B cell (primary cell): ENCODE data around the gene COQ8A. TPM values are rescaled to one million over a fixed set of nuclear protein-coding genes. Genes with fewer than 3 reads are reported as not detected.

ENCODE experiments used
- ATAC-seq: fragments of 200-7000 bp; cut with Tn5 transposase; one replicate; pipeline ENCODE4 v1.10.0; 2021; ENCODE audit warnings: low read depth, mild to moderate bottlenecking, moderate number of reproducible peaks, moderate library complexity
- CTCF ChIA-PET: fragments of 350-600 bp; sonication (Branson Sonifier 250); formaldehyde crosslinking; loops from one replicate; lab custom pipeline; 2021; ENCODE audit warnings: antibody characterized with exemption, inconsistent platforms; lab: Charles Lee
- POLR2A ChIA-PET: fragments of 350-600 bp; sonication (Branson Sonifier 250); formaldehyde crosslinking; loops from one replicate; lab custom pipeline; 2021; ENCODE audit warnings: antibody characterized with exemption; lab: Charles Lee
- DNase-seq: peaks from one replicate; pipeline ENCODE4 v3.0.0; 2013
- H2AFZ ChIP-seq: 2 replicates; pipeline ENCODE4 v1.6.1; 2012; ENCODE audit warnings: mild to moderate bottlenecking, low read depth, low read length; ENCODE audit not compliant: insufficient read depth, poor library complexity, severe bottlenecking
- H3K27ac ChIP-seq, 2 donors: 1 replicate in 1 of 2; 2 replicates in 1 of 2; pipeline ENCODE4 v1.5.1; 2012 to 2013; ENCODE audit warnings: low read length in 2 of 2, mild to moderate bottlenecking in 2 of 2, moderate library complexity in 1 of 2
- H3K27me3 ChIP-seq, 4 experiments: fragments of 200-600 bp in 1 of 4; sonication (generic) in 1 of 4; replicated peaks in 1 of 4; 1 replicate in 2 of 4; 2 replicates in 2 of 4; pipeline versions ENCODE4 v1.6.1 to v1.7.0; 2013 to 2016; ENCODE audit warnings: low read length in 3 of 4, mild to moderate bottlenecking in 2 of 4, mixed read lengths in 1 of 4, moderate library complexity in 1 of 4; ENCODE audit not compliant: insufficient read depth in 4 of 4, control insufficient read depth in 3 of 4; ENCODE audit errors: control extremely low read depth in 1 of 4
- H3K36me3 ChIP-seq, 2 experiments: replicated peaks in 1 of 2; 1 replicate in 1 of 2; 2 replicates in 1 of 2; pipeline versions ENCODE4 v1.6.1 to v1.7.1; 2013; ENCODE audit warnings: low read length in 1 of 2; ENCODE audit not compliant: insufficient read depth in 2 of 2, control insufficient read depth in 1 of 2; ENCODE audit errors: control extremely low read depth in 1 of 2, extremely low read depth in 1 of 2
- H3K4me1 ChIP-seq, 2 donors: fragments of 200-600 bp in 1 of 2; sonication (generic) in 1 of 2; 1 replicate in 1 of 2; 2 replicates in 1 of 2; pipeline versions ENCODE4 v1.5.1 to v1.6.1; 2013 to 2017; ENCODE audit warnings: low read length in 2 of 2; ENCODE audit not compliant: control insufficient read depth in 2 of 2, insufficient read depth in 2 of 2
- H3K4me2 ChIP-seq: replicated peaks from 2 replicates; pipeline ENCODE3; 2012; ENCODE audit warnings: mild to moderate bottlenecking, low read depth, low read length; ENCODE audit not compliant: poor library complexity, severe bottlenecking
- H3K4me3 ChIP-seq, 5 experiments: fragments of 200-600 bp in 1 of 5; sonication (generic) in 1 of 5; 1 replicate in 3 of 5; 2 replicates in 2 of 5; pipeline versions ENCODE4 v1.5.1 to v1.7.0; 2011 to 2016; ENCODE audit warnings: low read length in 4 of 5, mild to moderate bottlenecking in 4 of 5, low read depth in 2 of 5, control low read depth in 1 of 5, moderate library complexity in 1 of 5; ENCODE audit not compliant: insufficient read depth in 1 of 5; ENCODE audit errors: control extremely low read depth in 1 of 5, extremely low read depth in 1 of 5
- H3K79me2 ChIP-seq: fragments of 200-600 bp; sonication (generic); one replicate; pipeline ENCODE4 v1.6.0; 2016; ENCODE audit warnings: low read length; ENCODE audit not compliant: control insufficient read depth, insufficient read depth
- H3K9ac ChIP-seq: fragments of 200-600 bp; sonication (generic); 2 replicates; pipeline ENCODE4 v1.6.1; 2017; ENCODE audit warnings: mild to moderate bottlenecking, low read length, moderate library complexity
- H3K9me3 ChIP-seq, 3 donors: one replicate each; pipeline versions ENCODE4 v1.6.1 to v1.7.1; 2013; ENCODE audit warnings: low read length in 2 of 3; ENCODE audit not compliant: control insufficient read depth in 2 of 3, insufficient read depth in 1 of 3; ENCODE audit errors: control extremely low read depth in 1 of 3
- H4K20me1 ChIP-seq: 2 replicates; pipeline ENCODE4 v1.6.0; 2012; ENCODE audit warnings: mild to moderate bottlenecking, low read length; ENCODE audit not compliant: insufficient read depth, control insufficient read depth, poor library complexity, severe bottlenecking
- H3K27ac Mint-ChIP-seq: one replicate; pipeline ENCODE4 v1.8.0; 2021; ENCODE audit warnings: mixed read lengths
- H3K27me3 Mint-ChIP-seq: one replicate; pipeline ENCODE4 v1.8.0; 2021; ENCODE audit warnings: mixed read lengths
- H3K4me1 Mint-ChIP-seq: one replicate; pipeline ENCODE4 v1.8.0; 2021; ENCODE audit warnings: mixed read lengths
- H3K4me3 Mint-ChIP-seq: one replicate; pipeline ENCODE4 v1.8.0; 2021; ENCODE audit warnings: mixed read lengths
- H3K9me3 Mint-ChIP-seq: one replicate; pipeline ENCODE4 v1.8.0; 2022; ENCODE audit warnings: mixed read lengths; ENCODE audit not compliant: insufficient read depth
- CTCF ChIP-seq: fragments of 200-600 bp; IDR thresholded peaks from one replicate; pipeline ENCODE4 v1.8.0; 2022; ENCODE audit warnings: antibody characterized with exemption, mild to moderate bottlenecking
- EZH2 ChIP-seq: IDR thresholded peaks from 2 replicates; pipeline ENCODE4 v1.6.1; 2012; ENCODE audit warnings: borderline replicate concordance, low read depth, mild to moderate bottlenecking, moderate library complexity, low read length; ENCODE audit not compliant: insufficient read depth, poor library complexity, severe bottlenecking
- WGBS: methylation state at CpG from one replicate; pipeline ENCODE4 v1.1.5; 2013; ENCODE audit warnings: missing lambda C conversion rate; ENCODE audit not compliant: insufficient coverage; 5-methylcytosine and 5-hydroxymethylcytosine counted together
- intact Hi-C: fragments of 100-400 bp; cut with micrococcal nuclease; formaldehyde crosslinking; loops from one replicate; pipeline ENCODE4 v1.10.0; 2022
- polyA plus RNA-seq: library from polyadenylated mRNA; depleted of rRNA; stranded (reverse); fragments of >200 nt; gene quantifications from 2 replicates; pipeline ENCODE4 v1.2.3, GENCODE V29; 2012
- total RNA-seq, 2 donors: library from RNA; stranded (reverse); fragments of 120-200 nt in 1 of 2; gene quantifications; 1 replicate in 1 of 2; 2 replicates in 1 of 2; pipeline versions ENCODE4 v1.2.3 to v1.2.4, GENCODE V29; 2013 to 2022

The COQ8A gene
- total and polyA plus RNA-seq, 2 donors (not counting 1 experiment from before 2014, with no cell fraction given): 44.3 to 58.2 TPM

GRCh38 chr1:226948996-226949395 is 8.9 kb downstream of the COQ8A start:
- H3K4me3 ChIP-seq: no peak overlapping the region

GRCh38 chr1:226949401-226949800 is 9.3 kb downstream of the COQ8A start:
- H4K20me1 ChIP-seq: peaks cover 99% of the 10 kb centered on the region
- TF ChIP-seq EZH2 (no peak), CTCF (no peak)
- H2AFZ ChIP-seq: no peak overlapping the region
- peaks cover 49% of the 10 kb centered on the region for H3K4me1 Mint-ChIP-seq
- H3K9me3 Mint-ChIP-seq: no peaks in the 10 kb centered on the region
- ChIA-PET POLR2A (interaction anchor here (2.0 kb wide), 1 partner anchor 10 kb away, joined by 5 read pairs; the partner anchor contains the start of gene COQ8A), CTCF (no interaction called here)
- no peak overlapping the region for H3K4me2 ChIP-seq
- no peaks in the 10 kb centered on the region for H3K4me1 ChIP-seq
- WGBS: 100% methylated on average over 1 of the region's 3 CpGs
- no peaks in the 10 kb centered on the region for H3K27me3 Mint-ChIP-seq
- H3K27ac Mint-ChIP-seq: no peak overlapping the region
- H3K4me3 ChIP-seq: no peak overlapping the region
- no peak overlapping the region for H3K27ac ChIP-seq
- DNase-seq (no peak), ATAC-seq (no peak)
- intact Hi-C loops: no loop called here
- peaks cover 98% of the 10 kb centered on the region for H3K79me2 ChIP-seq
- peaks cover 0 to 7% of the 10 kb centered on the region in 2 experiments for H3K36me3 ChIP-seq
- H3K9ac ChIP-seq: no peak overlapping the region
- H3K9me3 ChIP-seq: peaks cover 0 to 7% (median 4%) of the 10 kb centered on the region in 3 donors
- no peak overlapping the region for H3K4me3 Mint-ChIP-seq
- H3K27me3 ChIP-seq: no peaks in the 10 kb centered on the region

More at GRCh38 chr1:226948996-226949395, 8.9 kb downstream of the COQ8A start:
- H3K4me1 Mint-ChIP-seq: peaks cover 51% of the 10 kb centered on the region
- TF ChIP-seq CTCF (no peak), EZH2 (no peak)
- no peaks in the 10 kb centered on the region for H3K4me1 ChIP-seq
- no peak overlapping the region for H3K4me3 Mint-ChIP-seq
- no peaks in the 10 kb centered on the region for H3K27me3 Mint-ChIP-seq
- intact Hi-C loops: no loop called here
- peaks cover 0 to 7% of the 10 kb centered on the region in 2 experiments for H3K36me3 ChIP-seq
- POLR2A ChIA-PET: interaction anchor here (2.0 kb wide), 1 partner anchor 9 kb away, joined by 5 read pairs; the partner anchor contains the start of gene COQ8A
- no peak overlapping the region for H3K4me2 ChIP-seq
- CTCF ChIA-PET: no interaction called here
- peaks cover 99% of the 10 kb centered on the region for H4K20me1 ChIP-seq
- H3K27ac Mint-ChIP-seq: no peak overlapping the region
- H3K9me3 Mint-ChIP-seq: no peaks in the 10 kb centered on the region
- H3K9ac ChIP-seq: no peak overlapping the region
- no peaks in the 10 kb centered on the region for H3K27me3 ChIP-seq
- H3K27ac ChIP-seq: no peak overlapping the region
- H3K9me3 ChIP-seq: peaks cover 0 to 7% (median 4%) of the 10 kb centered on the region in 3 donors
- ATAC-seq: no peak
- WGBS: 94% methylated on average over 8 of the region's 15 CpGs
- H3K79me2 ChIP-seq: peaks cover 98% of the 10 kb centered on the region
- no peak overlapping the region for H2AFZ ChIP-seq
- no peak for DNase-seq
